Activated CD8-positive, alpha-beta memory T cell treated with anti-CD3 and anti-CD28 coated beads for 4 hours (primary cell): ENCODE data around the gene TPH2.

Source experiments
- DNase-seq, 2 donors: peaks; one replicate each; pipeline ENCODE4 v3.0.0-alpha.2; 2020; ENCODE audit warnings: low read depth in 2 of 2

TPH2 gene

DNA sequence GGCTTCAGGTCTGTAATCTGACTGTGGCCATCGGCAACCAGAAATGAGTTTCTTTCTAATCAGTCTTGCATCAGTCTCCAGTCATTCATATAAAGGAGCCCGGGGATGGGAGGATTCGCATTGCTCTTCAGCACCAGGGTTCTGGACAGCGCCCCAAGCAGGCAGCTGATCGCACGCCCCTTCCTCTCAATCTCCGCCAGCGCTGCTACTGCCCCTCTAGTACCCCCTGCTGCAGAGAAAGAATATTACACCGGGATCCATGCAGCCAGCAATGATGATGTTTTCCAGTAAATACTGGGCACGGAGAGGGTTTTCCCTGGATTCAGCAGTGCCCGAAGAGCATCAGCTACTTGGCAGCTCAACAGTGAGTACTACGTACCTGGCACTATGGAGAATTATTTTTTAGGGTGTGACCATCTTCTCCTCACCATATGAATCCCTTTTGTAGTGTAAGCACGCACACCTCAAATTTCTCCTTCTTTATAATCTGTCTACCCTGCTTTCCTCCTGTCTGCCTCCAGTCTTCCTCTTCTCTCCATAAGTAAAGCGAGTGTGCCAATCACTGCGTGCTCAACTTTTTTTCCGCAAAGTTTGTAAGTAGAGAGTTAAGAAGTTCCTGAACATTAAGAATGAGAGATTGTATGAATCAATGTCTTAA lies at the start of gene TPH2:
TPH2 (plus strand) TSS at position 118 of the 658 bp plus-strand sequence; CDS start at position 260, 142 bp downstream.
- DNase-seq, result no peak

DNA sequence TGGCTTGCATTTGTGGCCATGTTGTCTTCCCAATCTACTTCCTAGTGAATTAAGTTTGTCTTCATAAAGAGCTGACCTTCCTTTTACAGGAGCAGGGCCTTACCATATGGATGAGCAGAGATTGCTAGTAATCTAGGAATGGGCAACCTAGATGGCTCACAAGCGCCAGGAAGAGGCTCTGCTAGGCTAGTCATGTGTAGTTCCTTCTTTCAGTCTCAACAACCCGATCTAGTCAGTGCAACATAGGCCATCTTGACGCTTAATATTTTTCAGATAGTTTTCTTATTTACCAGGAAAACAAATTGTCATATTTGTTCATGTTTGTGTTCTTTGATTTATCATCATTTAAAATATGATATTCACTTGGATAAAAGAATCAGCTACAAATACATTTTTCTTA lies 48.2 kb upstream of the TPH2 start:
- no peak for DNase-seq

DNA sequence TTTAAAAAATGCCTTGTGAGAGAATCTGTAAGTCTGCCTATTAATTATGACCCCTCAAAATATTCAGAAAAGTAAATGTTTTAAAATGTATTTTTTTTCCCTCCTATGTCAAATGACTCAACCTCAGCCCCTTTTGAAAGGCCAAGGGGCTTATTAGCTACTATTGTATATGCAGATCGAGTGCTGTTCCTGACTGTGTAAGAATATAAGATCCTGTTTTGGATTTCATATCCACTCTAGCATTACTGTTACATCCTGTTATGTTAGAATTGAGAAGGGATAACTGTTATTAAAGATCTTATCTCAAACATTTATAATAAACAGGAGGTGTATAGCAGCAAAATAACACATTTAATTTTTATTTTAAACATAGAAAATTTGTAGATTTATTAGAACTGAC lies 46.6 kb upstream of the TPH2 start:
- no peak for DNase-seq

DNA sequence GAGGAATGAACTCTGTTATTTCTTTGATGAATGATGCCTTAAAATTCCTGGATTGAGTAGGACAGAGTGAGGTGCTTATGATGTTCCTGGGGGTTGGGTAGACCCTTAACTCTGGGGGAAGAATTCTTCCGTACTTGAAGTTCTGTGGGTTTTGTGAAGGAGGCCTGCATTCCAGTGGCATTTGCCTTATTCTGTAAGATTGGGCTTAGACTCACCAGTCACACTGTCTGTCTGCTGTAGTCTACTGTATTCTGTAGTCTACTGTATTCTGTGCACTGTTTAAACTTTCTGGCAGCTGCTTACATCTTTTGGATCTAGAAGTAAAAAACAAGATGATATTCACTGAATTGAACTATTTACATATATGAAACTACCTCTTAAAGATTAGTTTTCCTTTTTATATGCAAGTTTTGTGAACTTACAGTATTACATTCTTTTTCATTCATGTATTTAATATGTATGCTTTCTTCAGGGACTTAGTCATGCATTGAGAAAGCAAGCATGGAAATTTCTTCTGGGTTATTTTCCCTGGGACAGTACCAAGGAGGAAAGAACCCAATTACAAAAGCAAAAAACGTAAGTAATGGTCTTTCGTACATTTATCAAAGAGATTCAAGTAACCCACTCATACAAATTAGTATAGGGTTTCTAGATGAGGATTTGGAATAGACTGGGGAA lies 42.3 kb upstream of the TPH2 start:
- no peak for DNase-seq

DNA sequence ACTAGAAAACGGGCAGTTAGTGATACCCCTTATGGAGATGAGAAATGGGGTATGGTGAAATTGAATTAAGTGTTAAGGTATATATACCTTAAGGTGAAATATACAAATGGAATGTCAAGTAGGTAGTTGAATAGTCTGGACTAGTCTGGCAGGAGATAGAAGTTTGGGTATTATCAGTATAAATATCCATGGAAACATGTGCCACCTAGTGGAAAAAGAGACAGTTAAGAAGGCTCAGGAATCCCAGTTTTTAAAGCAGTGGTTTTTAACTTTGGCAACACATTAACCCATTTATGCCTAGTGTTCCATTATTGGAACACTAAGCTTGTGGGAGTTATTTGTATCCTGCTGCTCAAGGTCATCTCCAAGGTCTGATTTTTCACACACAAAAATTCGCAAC lies 38.6 kb upstream of the TPH2 start:
- DNase-seq, result no peak

DNA sequence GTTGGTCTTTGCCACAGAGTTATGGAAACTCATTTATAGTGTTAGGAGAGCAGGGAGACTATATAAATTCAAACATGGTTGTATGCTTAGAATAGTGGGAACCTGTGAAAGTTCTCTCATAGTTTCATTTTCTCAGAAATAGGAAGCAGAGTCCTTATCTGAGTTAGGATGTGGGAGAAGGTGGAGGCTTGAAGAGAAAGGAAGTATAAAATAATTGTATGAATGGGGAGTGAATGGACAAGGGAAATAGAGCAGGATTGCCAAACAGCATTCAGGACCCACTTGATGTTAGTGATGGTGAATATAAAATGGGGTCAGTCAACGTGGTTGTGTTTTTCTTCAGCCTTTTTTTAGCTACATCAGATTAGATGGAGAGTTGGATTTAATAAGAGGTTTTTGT lies 34.0 kb upstream of the TPH2 start:
- no peak for DNase-seq

DNA sequence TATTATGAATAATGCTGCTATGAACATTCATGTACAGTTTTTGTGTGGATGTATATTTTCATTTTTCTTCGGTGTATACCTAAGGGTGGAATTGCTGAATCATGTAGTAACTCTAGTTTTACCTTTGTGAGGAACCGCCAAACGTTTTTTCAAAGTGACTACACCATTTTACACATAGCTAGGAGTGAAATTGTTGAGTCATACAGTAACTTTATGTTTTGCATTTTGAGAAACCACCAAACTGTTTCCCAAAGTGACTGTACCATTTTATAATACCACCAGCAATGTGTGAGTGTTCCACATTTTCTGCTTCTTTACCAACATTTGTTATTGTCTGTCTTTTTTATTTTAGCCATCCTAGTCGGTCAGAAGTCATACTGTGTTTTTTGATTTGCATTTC lies 3.1 kb upstream of the TPH2 start:
- DNase-seq, result no peak

DNA sequence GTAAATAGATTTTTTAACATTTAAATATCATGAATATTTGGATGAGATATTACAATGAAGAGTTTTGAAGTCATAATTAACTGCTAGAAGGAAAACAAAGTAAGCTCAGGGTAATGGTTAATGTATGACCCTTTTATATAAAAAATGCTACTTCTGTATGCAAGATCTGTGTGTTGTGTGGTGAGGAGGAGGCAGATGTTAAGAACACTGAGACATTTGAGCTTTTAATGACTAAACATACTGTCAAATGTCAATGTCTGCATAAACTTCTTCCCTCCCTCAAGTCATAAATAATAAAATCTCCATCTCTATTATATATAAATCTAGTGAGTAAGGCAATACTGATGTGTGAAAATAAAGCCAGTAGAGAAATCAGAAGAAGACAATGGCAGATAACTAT lies 1.4 kb downstream of the TPH2 start:
- DNase-seq, result no peak

DNA sequence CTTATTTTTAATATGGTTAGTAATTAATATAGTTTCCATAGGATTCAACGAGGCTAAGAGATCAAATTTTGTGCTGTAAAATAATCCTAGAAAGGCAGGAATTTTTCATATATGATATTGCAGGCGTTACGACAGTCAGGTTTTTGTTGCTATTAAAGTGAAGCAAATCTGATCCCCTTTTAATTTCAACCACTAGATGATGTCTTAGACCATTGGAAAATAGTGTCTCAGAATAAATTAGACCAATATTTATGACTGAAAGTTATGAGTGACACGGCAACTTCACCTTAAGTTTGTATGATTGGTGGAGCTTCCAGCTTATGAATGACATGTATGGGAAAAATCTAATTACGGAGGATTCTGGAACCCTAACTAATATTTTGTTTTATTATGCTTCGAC lies 2.5 kb downstream of the TPH2 start:
- DNase-seq, result no peak

DNA sequence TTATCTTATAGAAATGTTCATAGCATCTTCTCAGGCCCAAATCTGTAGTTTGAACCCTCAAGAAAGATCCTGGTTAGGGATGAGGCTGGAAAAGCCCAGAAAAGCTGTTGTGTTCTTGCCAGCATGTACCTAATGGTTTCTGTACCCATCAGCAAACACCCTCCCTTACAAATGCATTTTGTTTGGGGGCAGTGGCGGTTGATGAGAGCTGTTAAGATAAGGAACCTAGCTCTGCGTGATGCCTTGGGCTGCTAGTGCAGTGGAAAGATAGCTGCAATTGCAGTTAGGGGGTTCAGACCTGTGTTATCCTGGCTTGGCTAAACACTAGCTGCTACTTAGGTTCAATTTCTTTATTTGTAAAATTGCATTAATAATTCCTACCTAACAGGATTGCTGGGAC lies 3.6 kb downstream of the TPH2 start:
- no peak for DNase-seq

DNA sequence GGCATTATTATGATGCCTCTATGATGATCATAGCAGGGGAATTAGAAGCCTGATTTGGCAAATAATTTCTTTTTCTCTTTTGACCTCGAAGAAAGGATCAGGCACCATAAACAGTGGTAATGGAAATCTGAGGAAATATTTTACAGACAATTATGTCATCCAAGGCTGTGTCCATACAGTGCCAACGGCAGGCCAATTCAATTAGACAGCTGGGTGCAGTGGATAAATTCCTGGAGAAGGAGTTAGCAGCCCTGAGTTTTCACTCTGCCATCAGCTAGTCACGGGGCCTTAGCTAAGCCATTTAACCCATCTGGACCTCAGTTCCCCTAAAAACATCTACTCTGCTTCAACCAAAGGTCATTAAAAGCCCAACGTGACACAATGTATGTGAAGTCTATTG lies 4.1 kb downstream of the TPH2 start:
- DNase-seq, result no peak

DNA sequence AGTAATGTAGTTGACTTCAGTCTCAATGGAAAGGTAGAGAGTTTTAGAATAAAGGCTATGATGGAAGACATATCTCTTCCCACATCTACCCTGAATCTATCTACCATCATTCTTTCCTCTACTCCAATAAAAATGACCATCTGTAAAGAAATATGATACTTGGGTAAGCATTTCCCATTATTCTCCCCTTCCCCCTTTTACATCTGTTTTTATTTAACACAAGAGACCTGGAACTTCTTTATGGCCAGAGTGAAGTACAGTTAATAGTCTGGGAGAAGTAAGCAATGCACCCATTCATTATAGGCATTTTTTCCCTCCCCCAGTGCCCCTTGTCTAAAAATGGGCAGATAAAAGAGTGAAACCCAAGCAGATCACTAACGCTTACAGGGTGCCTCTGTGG lies 6.5 kb downstream of the TPH2 start:
- DNase-seq, result no peak

DNA sequence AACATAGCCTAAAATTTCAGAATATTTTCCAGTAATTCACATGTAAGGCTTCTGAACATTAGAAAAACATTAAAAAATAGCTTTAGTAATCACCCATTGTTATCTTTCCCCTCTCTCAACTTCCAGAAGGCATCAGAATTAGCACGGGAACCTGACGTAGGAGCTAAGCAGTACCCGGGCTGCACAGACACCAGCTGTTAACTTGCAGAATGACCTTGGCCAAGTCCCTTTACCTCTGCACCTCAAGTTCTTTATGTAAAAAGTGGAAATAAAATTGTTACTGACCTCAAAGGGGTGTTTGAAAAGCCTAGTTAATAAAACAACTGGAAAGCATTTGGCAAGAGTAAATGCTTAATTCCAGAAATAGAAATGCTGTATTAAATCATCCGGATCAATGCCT lies 7.2 kb downstream of the TPH2 start:
- DNase-seq, result no peak

DNA sequence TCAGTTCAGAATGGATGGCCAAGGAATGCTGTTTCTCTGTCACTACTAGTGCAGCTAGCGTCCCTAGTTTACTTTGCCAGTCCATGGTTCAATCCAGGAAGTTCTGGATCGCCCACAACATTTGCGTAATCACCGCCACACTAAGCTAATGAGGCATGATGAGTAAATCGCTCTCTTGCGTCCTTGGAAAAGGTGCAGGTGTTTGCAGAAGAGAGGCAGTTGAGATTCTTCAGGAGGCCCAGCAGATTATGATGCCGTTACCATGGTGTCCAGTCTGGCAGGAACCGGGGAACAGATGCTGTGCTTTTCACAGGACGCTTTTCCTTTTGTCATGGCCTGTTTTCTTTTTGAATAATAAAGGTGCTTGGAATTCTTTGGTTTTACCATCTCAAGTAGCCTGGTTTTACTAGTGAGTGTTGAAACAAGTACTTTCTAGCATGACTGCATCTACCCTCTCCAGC lies 9.0 kb downstream of the TPH2 start:
- no peak for DNase-seq

DNA sequence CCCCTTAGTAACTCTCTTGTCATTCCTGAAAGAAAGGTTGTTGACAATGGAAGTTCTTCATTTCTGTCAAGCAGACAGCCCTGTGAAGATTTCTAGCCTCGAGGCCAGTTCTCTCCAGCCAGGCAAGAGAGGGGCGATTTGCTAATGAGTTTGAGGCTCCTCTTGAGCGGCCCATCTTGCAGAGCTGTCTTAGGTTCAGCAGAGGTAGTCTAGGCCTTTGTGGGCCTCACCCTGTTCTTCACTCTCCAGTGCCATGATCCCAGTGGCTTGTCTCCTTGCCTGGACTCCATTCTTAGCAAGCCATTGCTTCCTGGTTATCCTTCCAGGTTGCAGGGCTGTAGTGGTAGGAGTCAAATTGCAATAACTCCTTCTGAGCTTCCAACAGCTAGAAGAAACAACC lies 9.7 kb downstream of the TPH2 start:
- no peak for DNase-seq

DNA sequence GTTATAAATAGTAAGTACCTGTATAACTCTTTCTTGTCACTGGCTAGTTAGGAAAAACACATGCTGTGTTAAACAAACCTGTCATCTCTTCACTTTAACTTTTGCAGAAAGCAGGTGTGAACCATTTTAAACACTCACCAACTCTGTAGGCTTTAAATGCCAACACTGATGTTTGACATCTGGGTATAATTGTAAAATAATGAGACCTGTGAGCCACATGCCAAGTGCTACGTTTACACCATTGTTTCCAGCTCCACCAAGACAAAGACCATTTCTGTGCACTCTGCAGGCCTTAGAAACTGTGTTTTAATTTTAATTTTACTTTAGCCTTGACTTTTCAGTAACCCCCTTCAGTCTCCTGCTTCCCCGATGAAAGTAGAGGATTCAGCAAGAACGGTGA lies 11.0 kb downstream of the TPH2 start:
- no peak for DNase-seq

DNA sequence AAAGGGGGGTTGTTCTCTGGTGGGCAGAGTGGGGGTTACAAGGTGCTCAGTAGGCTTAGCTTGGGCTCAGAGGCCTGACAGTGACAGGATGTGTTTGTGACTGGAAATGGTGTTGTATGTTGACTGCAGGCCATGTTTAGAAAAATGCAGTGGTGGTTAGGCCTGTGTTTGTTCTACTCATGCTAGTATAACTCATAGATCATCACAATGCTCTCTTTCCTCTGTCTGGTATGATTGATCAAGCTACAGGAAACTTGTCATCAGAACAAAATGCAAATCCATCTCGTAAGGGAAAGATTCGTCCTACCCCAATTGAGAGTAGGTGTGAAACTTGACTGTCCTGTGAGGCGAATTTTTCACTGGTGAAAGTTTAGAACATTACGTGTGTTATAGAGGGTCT lies 11.8 kb downstream of the TPH2 start:
- no peak for DNase-seq

DNA sequence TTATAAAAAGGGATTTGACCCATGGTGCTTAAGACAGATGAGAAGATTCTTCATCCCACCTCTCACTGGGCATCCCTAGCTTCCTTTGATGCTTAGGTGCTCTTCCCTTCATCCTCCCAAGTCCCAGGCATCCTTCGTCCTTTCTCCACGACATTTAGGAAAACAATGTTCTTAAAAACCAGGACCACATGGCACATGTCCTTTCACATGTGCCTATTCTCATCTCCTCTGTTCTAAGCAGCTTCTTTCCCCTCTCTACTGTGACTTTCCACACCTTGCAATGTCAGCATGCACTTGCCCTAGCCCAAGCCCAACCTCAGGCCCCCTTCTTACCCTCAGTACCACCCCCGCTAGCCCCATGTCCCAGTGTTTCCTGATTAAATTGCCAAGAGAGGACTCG lies 12.2 kb downstream of the TPH2 start:
- no peak for DNase-seq

DNA sequence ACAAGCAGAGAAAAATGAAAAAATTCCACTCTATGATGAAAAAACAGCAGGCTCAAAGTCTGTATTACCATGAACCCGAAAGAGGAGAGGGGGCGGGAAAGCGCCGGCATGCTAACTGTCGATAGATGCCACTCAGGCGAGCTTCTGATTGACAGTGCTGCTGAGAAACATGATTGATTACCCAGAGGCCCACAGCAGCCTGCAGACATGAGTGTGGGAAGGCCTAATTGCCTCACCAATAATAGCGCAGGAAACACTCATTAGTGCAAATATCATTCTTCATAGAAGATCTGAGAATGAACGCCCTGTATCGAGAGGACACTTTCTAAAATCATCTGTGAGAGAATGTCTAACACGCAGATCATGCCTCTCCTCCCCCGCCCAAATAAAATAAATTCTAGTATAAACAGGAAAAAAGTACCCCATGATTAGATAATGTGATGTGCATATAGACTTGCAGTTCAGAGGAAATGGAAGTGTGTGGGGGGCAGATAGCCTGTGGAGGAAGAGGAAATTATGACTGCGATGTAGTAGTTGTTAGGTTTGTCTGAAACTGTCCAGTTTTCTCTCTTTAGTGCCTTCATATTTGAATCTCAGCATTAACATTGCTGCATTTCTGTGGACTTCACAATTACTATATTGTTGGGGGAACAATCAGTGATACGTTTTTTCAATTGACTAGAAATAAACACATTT lies 15.6 kb downstream of the TPH2 start:
- DNase-seq, result no peak

DNA sequence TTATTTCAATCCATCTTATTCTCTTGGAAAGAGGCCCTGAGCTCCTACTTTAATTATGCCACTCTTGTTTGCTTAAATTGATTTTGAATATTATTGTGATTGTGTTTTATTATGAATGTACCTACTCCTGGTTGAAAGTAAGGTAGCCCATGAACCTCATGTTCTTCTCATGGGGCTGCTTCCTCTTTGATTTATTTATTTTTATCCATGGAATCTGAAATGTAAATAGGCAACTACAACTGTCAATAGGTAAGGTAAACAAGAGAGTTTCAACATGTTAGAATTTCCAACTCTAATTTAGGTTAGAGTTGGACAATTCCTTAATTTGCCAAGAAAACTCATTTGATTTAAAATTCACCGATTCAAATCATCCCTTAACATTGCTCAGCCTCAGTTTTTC lies 16.2 kb downstream of the TPH2 start:
- DNase-seq, result no peak

DNA sequence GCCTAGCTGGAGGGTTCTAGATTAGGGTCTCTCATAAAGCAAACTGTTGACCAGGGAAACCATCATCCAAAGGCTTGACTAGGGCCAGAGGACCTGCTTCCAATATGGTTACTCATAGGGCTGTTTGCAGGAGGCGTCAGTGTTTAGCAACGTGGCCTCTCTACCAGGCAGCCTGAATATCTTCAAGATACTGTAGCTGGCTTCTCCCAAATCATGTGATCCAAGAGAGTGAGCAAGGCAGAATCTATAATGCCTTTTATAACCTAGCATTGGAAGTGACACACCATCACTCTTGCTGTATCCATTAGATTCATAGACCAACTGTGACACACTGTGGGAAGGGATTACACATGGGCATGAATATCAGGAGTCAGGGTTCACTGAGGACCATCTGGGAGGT lies 17.3 kb downstream of the TPH2 start:
- DNase-seq, result no peak

DNA sequence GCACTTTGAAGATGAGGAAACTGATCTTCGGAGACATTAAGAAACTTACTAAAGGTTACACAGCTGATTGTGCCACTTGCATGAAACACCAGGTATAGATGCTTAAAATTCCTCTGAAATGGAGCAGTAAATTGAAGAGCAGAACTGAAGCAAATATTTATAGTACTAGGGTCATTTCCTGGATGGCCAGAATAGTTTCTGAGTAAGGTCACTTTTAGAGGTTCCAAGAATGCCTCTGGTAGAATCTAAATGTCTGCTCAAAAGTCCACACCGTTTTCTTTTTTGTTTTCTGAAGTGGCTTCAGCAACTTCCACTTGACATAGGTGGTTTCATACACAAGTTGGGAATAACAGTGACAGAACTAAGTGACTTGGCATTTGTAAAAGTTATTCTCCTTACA lies 19.4 kb downstream of the TPH2 start:
- no peak for DNase-seq

DNA sequence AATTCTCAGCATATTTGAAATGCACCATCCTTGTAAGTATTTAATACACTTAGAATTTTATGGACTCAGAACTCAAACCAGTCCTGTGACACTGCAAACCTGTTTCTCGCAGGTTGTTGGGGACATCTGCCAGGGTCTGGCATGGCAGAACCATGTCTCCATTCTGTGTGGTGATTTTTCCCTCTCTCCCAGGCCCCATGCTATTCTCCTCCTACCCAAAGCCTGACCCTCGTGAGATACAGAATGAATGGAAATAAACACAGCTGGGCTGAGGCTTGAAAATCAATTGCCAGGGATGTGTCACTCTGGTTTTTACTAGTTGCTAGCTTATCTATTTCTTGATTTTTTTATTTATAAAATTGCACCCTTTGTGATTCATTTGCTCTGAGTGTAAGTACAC lies 19.8 kb downstream of the TPH2 start:
- DNase-seq, result no peak
